ENCODE measurements around the gene IL31RA.
A peak's percentile ranks its signal among the peaks of the same experiment; 100 is the strongest.
"Not testable (repeated sequence)": the region's sequence is repeated elsewhere in the genome, so short reads cannot be mapped to it uniquely, and the experiment has no call there.

The IL31RA gene

GRCh38 chr5:55936100-55936693, 85.0 kb downstream of the IL31RA start:
- peak; percentile 60 to 93 (median 84) for DNase-seq
- intact Hi-C loops (cut with DNase I) = no loop called here

DNA sequence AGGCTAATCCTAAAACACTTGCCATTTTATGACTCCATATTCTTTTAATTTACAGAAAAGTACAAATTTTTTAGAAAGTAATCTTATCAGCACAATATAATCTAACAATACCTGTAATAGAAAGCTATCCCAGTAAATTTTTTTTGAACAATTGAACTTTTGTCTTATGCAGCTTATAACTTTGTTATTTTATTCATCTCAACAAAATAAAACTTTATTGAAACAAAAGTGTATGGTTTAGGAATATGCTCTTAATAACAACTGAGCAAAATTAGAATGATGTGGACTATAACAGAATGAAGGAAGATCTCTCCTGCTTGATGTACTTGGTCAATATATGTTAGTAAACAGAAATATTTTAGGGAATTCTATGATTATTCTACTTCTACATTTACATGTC, 86.4 kb downstream of the IL31RA start:
- DNase-seq; intact Hi-C loops (cut with DNase I): not testable (repeated sequence)

- intact Hi-C loops (cut with DNase I); DNase-seq: not testable (repeated sequence)
Measured at GRCh38 chr5:55941154-55941553, 90.0 kb downstream of the IL31RA start.

DNA sequence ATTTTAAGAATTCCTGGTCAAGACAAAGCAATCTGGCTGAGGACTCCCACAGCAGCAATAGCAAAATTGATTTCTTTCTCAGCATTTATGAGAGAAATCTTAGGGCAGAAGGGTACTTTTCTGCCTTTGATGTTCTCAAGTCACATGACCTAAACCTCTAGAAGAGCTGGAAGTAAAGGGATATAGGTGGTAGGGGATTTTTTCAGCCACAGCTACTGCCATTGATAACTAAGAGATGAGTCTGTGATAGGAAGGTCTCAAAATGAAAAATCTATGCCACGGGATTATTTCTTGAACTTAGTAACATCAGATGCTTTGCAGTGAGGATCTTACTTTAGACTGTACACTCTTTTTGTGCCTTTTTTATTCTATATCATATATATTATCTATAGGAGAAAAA, 108.1 kb downstream of the IL31RA start:
- intact Hi-C loops (cut with DNase I) = no loop called here
- DNase-seq = no peak

DNA sequence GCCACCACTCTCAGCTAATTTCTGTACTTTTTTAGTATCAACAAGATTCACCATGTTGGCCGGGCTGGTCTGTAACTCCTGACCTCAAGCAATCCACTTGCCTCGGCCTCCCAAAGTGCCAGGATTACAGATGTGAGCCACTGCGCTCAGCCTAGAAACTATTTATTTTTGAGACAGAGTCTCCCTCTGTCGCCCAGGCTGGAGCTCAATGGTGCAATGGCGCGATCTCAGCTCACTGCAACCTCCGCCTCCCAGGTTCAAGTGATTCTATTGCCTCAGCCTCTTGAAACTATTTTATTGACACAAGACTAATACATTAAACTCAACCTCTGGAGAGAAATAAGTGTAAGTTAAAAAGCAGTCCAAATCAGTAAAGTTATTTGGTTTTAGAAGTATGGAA, 109.6 kb downstream of the IL31RA start:
- no peak for DNase-seq
- intact Hi-C loops (cut with DNase I) = no loop called here

GRCh38 chr5:55965525-55965924, 114.4 kb downstream of the IL31RA start:
- no peak for DNase-seq
- intact Hi-C loops (cut with DNase I) = no loop called here

DNA sequence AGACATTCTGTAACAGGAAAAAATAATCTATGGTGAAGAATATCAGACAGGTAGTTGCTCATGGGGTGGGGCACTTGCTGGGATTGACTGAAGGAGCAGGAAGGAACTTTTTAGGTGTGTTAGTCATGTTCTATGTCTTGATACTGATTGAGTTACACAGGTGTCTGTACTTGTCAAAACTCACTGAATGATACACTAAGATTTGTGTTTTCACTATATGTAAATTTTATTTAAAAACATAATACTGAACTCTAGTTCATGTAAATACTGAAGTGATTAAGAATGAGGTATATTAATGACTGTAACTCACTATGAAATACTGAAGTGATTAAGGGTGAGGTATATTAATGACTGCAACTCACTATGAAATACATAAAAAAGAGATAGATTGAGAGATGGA, 115.1 kb downstream of the IL31RA start:
- intact Hi-C loops (cut with DNase I) = no loop called here
- no peak for DNase-seq

GRCh38 chr5:55969956-55970355, 118.8 kb downstream of the IL31RA start:
- no peak for DNase-seq
- intact Hi-C loops (cut with DNase I) = no loop called here

All from head of caudate nucleus (tissue), 42 donors.